Embryonic facial prominence (tissue), 1 donor: ENCODE results near the gene FAM98B.

Experiments used
- DNase-seq: peaks from one replicate; pipeline ENCODE4 v3.0.0-alpha.2; 2016; ENCODE audit errors: extremely low spot score

Gene FAM98B

GRCh38 chr15:38461066-38461833, 7.3 kb downstream of the FAM98B start:
- DNase-seq: no peak

- DNase-seq: no peak
Observed at GRCh38 chr15:38463893-38464292, 10.0 kb downstream of the FAM98B start.

GRCh38 chr15:38464675-38465074, 10.7 kb downstream of the FAM98B start:
- DNase-seq: no peak

GRCh38 chr15:38470816-38471215, 16.9 kb downstream of the FAM98B start:
- DNase-seq: no peak

GRCh38 chr15:38471974-38472373, 18.0 kb downstream of the FAM98B start:
- DNase-seq: no peak

- DNase-seq: peak; percentile 42
Observed at GRCh38 chr15:38474155-38474757, 20.3 kb downstream of the FAM98B start.

- no peak for DNase-seq
Observed at GRCh38 chr15:38475361-38475760, 21.4 kb downstream of the FAM98B start.

GRCh38 chr15:38476120-38476519, 22.2 kb downstream of the FAM98B start:
- DNase-seq: no peak

GRCh38 chr15:38477637-38478036, 23.7 kb downstream of the FAM98B start:
- DNase-seq: no peak

- no peak for DNase-seq
Observed at GRCh38 chr15:38479266-38479665, 25.3 kb downstream of the FAM98B start.

GRCh38 chr15:38479756-38480155, 25.8 kb downstream of the FAM98B start:
- no peak for DNase-seq

GRCh38 chr15:38481113-38481512, 27.2 kb downstream of the FAM98B start:
- DNase-seq: no peak

- no peak for DNase-seq
Observed at GRCh38 chr15:38481761-38482160, 27.8 kb downstream of the FAM98B start.

GRCh38 chr15:38482572-38482971, 28.6 kb downstream of the FAM98B start:
- DNase-seq: no peak

- DNase-seq: no peak
Observed at GRCh38 chr15:38486936-38487335, 33.0 kb downstream of the FAM98B start.

GRCh38 chr15:38487378-38487777, 33.5 kb downstream of the FAM98B start:
- DNase-seq: no peak

- DNase-seq: no peak
Observed at GRCh38 chr15:38490242-38490922, 36.5 kb downstream of the FAM98B start.

GRCh38 chr15:38496151-38496550, 42.2 kb downstream of the FAM98B start:
- DNase-seq: no peak

- DNase-seq: no peak
Observed at GRCh38 chr15:38499651-38500050, 45.7 kb downstream of the FAM98B start.

GRCh38 chr15:38503496-38503895, 49.6 kb downstream of the FAM98B start:
- no peak for DNase-seq

GRCh38 chr15:38504680-38505467, 50.9 kb downstream of the FAM98B start:
- no peak for DNase-seq

GRCh38 chr15:38506997-38507396, 53.1 kb downstream of the FAM98B start:
- no peak for DNase-seq
